OCI-LY1 (cell line): Measurements from ENCODE around the gene HOOK2.
A peak's percentile ranks its signal among the peaks of the same experiment; 100 is the strongest.

ENCODE experiments used
- H2AFZ ChIP-seq: fragments of 200-600 bp; sonication (generic), shearing (Covaris generic); 2 replicates; pipeline ENCODE4 v1.6.0; 2014; ENCODE audit warnings: antibody characterized with exemption, mild to moderate bottlenecking, low read length
- H3F3A ChIP-seq: fragments of 200-600 bp; sonication (generic), shearing (Covaris generic); 2 replicates; pipeline ENCODE4 v1.6.0; 2014; ENCODE audit warnings: mild to moderate bottlenecking, antibody characterized with exemption, low read length, moderate library complexity; ENCODE audit not compliant: insufficient read depth
- H3K27ac ChIP-seq: fragments of 200-600 bp; sonication (generic); 2 replicates; pipeline ENCODE4 v1.5.1; 2014; ENCODE audit warnings: low read length, mixed run types, mild to moderate bottlenecking, low read depth; ENCODE audit not compliant: poor library complexity, severe bottlenecking
- H3K27me3 ChIP-seq: fragments of 200-600 bp; sonication (generic); 2 replicates; pipeline ENCODE4 v1.6.0; 2014; ENCODE audit warnings: antibody characterized with exemption, mild to moderate bottlenecking, low read length, moderate library complexity; ENCODE audit not compliant: insufficient read depth
- H3K36me3 ChIP-seq: fragments of 200-600 bp; sonication (generic); 2 replicates; pipeline ENCODE4 v1.6.1; 2014; ENCODE audit warnings: mild to moderate bottlenecking, antibody characterized with exemption, low read length, moderate library complexity, mixed read lengths; ENCODE audit not compliant: insufficient read depth
- H3K4me1 ChIP-seq: fragments of 200-600 bp; sonication (generic); 2 replicates; pipeline ENCODE4 v1.5.1; 2014; ENCODE audit warnings: mild to moderate bottlenecking, low read length, moderate library complexity; ENCODE audit not compliant: insufficient read depth, severe bottlenecking
- H3K4me2 ChIP-seq: fragments of 200-600 bp; sonication (generic), shearing (Covaris generic); 2 replicates; pipeline ENCODE4 v1.6.1; 2014; ENCODE audit warnings: low read length
- H3K4me3 ChIP-seq: fragments of 200-600 bp; sonication (generic); 2 replicates; pipeline ENCODE4 v1.5.1; 2014; ENCODE audit warnings: low read length, low read depth, mild to moderate bottlenecking, mixed read lengths; ENCODE audit not compliant: poor library complexity, severe bottlenecking
- H3K79me2 ChIP-seq: fragments of 200-600 bp; shearing (Covaris generic); 2 replicates; pipeline ENCODE4 v1.6.1; 2016; ENCODE audit warnings: mixed run types, low read length, mixed read lengths; ENCODE audit not compliant: insufficient read depth
- H3K9ac ChIP-seq: fragments of 200-600 bp; sonication (generic), shearing (Covaris generic); 2 replicates; pipeline ENCODE4 v1.6.1; 2014; ENCODE audit warnings: mild to moderate bottlenecking, low read length, mixed read lengths
- H3K9me2 ChIP-seq: fragments of 200-600 bp; sonication (generic), shearing (Covaris generic); 2 replicates; pipeline ENCODE4 v1.6.1; 2014; ENCODE audit warnings: low read depth, mild to moderate bottlenecking, low read length, mixed read lengths
- H3K9me3 ChIP-seq: fragments of 200-600 bp; shearing (Covaris generic); 2 replicates; pipeline ENCODE4 v1.6.1; 2014; ENCODE audit warnings: low read length, mixed read lengths
- H4K20me1 ChIP-seq: fragments of 200-600 bp; sonication (generic), shearing (Covaris generic); 2 replicates; pipeline ENCODE4 v1.6.0; 2016; ENCODE audit warnings: mild to moderate bottlenecking, low read length; ENCODE audit not compliant: insufficient read depth
- CTCF ChIP-seq: fragments of 200-600 bp; sonication (generic), shearing (Covaris generic); IDR thresholded peaks from 2 replicates; pipeline ENCODE4 v1.5.1; 2017; ENCODE audit warnings: mild to moderate bottlenecking, antibody characterized with exemption, low read length, moderate library complexity, mixed read lengths
- EZH2 ChIP-seq: fragments of 200-600 bp; sonication (generic), shearing (Covaris generic); IDR thresholded peaks from 2 replicates; pipeline ENCODE4 v1.8.0; 2017; ENCODE audit warnings: borderline replicate concordance, mixed run types, mild to moderate bottlenecking, antibody characterized with exemption, low read length, moderate library complexity, mixed read lengths

HOOK2 gene

DNA sequence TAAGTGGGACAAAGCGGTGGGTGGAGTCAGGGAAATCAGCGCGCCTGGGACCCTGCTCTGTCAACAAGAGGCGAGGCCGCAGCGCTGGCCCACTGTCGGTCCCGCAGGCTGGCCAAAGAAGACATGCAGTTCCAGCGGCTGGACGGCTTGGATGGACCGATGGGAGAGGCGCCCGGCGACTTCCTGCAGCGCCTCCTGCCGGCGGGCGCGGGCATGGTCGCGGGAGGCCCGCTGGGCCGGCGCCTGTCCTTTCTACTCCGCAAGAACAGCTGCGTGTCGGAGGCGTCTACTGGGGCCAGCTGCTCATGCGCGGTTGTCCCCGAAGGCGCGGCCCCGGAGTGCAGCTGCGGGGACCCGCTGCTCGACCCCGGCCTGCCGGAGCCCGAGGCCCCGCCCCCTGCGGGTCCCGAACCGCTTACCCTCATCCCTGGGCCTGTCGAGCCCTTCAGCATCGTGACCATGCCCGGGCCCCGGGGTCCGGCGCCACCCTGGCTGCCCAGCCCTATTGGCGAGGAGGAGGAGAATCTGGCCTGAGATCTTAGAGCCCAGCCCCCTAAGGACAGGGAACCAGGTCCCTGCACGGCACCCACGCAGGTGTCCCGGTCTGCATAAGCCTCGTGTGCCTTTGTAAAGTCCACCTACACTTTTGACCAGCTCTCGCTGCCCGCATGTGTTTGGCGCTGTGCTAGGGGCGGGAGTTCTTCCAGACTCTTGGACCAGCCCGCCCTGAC is 17.6 kb downstream of the HOOK2 start:
- Histone ChIP-seq H3K36me3 (no peaks in the 10 kb centered on the region), H3K27me3 (no peaks in the 10 kb centered on the region), H3F3A (no peaks in the 10 kb centered on the region), H3K4me1 (peaks cover 3% of the 10 kb centered on the region), H3K27ac (no peak overlapping the region), H3K79me2 (no peaks in the 10 kb centered on the region), H4K20me1 (no peaks in the 10 kb centered on the region), H3K9me3 (no peaks in the 10 kb centered on the region), H3K4me2 (peak overlapping the region; percentile 63), H2AFZ (no peak overlapping the region), H3K4me3 (peak overlapping the region; percentile 37), H3K9me2 (no peaks in the 10 kb centered on the region), H3K9ac (no peak overlapping the region)
- TF ChIP-seq CTCF: peak; percentile 83
- no peak for TF ChIP-seq EZH2

DNA sequence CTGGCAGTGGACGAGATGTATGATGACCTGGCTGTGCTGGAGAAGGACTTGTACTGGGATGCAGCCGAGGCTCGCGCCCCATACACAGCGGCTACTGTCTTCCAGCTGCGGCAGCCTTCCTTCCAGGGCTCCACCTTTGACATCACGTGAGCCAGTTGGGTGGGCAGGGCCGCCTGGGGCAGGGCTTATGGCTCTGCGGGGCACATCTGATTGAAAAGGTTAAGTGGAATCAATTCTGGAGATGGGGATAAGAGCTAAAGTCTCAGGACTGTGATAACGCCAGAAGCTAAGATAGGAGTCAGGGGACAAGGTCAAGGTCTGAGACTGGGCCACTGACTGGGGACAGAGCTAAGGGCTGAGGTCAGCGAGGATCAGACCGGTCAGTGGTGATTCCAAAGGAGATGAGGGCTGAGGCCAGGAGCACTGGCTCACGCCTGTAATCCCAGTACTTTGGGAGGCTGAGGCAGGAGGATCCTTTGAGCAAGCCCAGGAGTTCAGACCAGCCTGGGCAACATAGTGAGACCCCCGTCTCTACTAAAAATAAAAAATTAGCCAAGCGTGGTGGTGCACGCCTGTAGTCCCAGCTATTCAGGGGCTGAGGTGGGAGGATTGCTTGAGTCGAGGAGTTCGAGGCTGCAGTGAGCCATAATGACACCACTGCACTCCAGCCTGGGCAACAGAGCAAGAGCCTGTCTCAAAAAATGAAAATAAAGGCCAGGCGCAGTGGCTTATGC is 19.0 kb downstream of the HOOK2 start:
- no peaks in the 10 kb centered on the region for H3K9me2 ChIP-seq
- H3K27ac ChIP-seq: no peak overlapping the region
- H3K9ac ChIP-seq: no peak overlapping the region
- H3K79me2 ChIP-seq: no peaks in the 10 kb centered on the region
- no peaks in the 10 kb centered on the region for H4K20me1 ChIP-seq
- H3K36me3 ChIP-seq: no peaks in the 10 kb centered on the region
- no peaks in the 10 kb centered on the region for H3K9me3 ChIP-seq
- TF ChIP-seq CTCF (no peak), EZH2 (no peak)
- no peak overlapping the region for H3K4me3 ChIP-seq
- no peak overlapping the region for H2AFZ ChIP-seq
- no peak overlapping the region for H3K4me2 ChIP-seq
- H3F3A ChIP-seq: no peaks in the 10 kb centered on the region
- peaks cover 4% of the 10 kb centered on the region; the same call in 1 of the 2 replicates for H3K27me3 ChIP-seq
- H3K4me1 ChIP-seq: peaks cover 3% of the 10 kb centered on the region

DNA sequence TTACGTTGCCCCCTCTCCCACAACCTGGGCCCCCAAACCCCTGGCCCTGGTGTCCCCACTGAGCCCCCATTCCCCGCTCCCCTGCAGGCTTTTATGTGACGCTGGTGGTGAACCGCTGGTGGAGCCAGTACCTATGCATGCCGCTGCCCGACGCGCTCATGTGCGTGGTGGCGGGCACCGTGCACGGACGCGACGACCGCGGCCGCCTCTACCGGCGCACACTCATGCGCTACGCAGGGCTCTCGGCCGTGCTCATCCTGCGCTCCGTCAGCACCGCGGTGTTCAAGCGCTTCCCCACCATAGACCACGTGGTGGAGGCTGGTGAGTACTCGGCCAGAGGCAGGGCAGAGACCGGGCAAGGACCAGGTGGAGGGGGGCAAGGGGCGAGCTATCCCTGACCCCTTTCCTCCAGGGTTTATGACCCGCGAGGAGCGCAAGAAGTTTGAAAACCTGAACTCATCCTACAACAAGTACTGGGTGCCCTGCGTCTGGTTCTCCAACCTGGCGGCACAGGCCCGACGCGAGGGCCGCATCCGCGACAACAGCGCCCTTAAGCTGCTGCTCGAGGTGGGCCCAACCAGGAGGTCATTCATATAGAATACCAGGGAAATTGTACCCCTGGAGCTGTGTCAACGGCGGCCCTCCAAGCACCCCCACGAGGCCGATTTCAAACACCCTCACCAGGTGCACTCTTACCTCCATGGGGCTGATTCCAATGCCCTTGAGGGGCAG is 20.7 kb downstream of the HOOK2 start:
- Histone ChIP-seq H4K20me1 (no peaks in the 10 kb centered on the region), H3K27me3 (peaks cover 6% of the 10 kb centered on the region; the same call in 1 of the 2 replicates), H3K4me3 (no peak overlapping the region), H3K4me2 (no peak overlapping the region), H3K79me2 (no peaks in the 10 kb centered on the region), H3K9ac (no peak overlapping the region), H3K27ac (no peak overlapping the region), H3K36me3 (no peaks in the 10 kb centered on the region), H3K9me2 (no peaks in the 10 kb centered on the region), H3K4me1 (peaks cover 3% of the 10 kb centered on the region), H2AFZ (no peak overlapping the region), H3K9me3 (no peaks in the 10 kb centered on the region), H3F3A (no peaks in the 10 kb centered on the region)
- TF ChIP-seq EZH2: no peak
- TF ChIP-seq CTCF: no peak
